Ovary (tissue), 9 donors: ENCODE results near the gene GPBP1. TPM values are rescaled to one million over a fixed set of nuclear protein-coding genes. Genes with fewer than 3 reads are reported as not detected.
"Not testable (repeated sequence)": the region's sequence is repeated elsewhere in the genome, so short reads cannot be mapped to it uniquely, and the experiment has no call there.

Source experiments
- DNase-seq, 5 donors: peaks; one replicate each; pipeline ENCODE4 v3.0.0-alpha.2; 2019 to 2020
- H3K27ac ChIP-seq, 2 donors: fragments of 200-600 bp; one replicate each; pipeline versions ENCODE4 v1.5.1 to v1.8.0; 2019 to 2022
- H3K27me3 ChIP-seq: fragments of 200-600 bp; one replicate; pipeline ENCODE4 v1.8.0; 2022
- H3K36me3 ChIP-seq: fragments of 200-600 bp; sonication (generic); one replicate; pipeline ENCODE4 v1.5.1; 2019
- H3K4me1 ChIP-seq: one replicate; pipeline ENCODE4 v1.8.1; 2013; ENCODE audit warnings: mild to moderate bottlenecking, moderate library complexity; ENCODE audit not compliant: insufficient read depth
- H3K4me3 ChIP-seq: fragments of 200-600 bp; sonication (generic); one replicate; pipeline ENCODE4 v1.5.1; 2017
- H3K9me3 ChIP-seq, 2 donors: fragments of 200-600 bp in 1 of 2; sonication (generic) in 1 of 2; one replicate each; pipeline versions ENCODE4 v1.5.1 to v1.8.1; 2013 to 2019; ENCODE audit warnings: mild to moderate bottlenecking in 1 of 2, moderate library complexity in 1 of 2
- EP300 ChIP-seq: sonication (generic); formaldehyde crosslinking; IDR thresholded peaks from one replicate; pipeline ENCODE4 v1.6.1; 2017; ENCODE audit warnings: antibody characterized with exemption
- POLR2A ChIP-seq: fragments of 450-650 bp; IDR thresholded peaks from one replicate; pipeline ENCODE4 v1.6.1; 2017; ENCODE audit warnings: antibody characterized with exemption, mild to moderate bottlenecking, moderate library complexity
- WGBS, 3 donors: extraction: QIAGEN DNeasy Blood & Tissue Kit in 1 of 3; methylation state at CpG; one replicate each; pipeline versions ENCODE4 v1.1.5 to v1.1.7; 2013 to 2017; 5-methylcytosine and 5-hydroxymethylcytosine counted together
- intact Hi-C, 4 donors: fragments of 100-400 bp; cut with DNase I; formaldehyde crosslinking; loops; one replicate each; pipeline versions ENCODE4 v1.11.0 to v1.15.1; 2022 to 2023
- polyA plus RNA-seq, 2 donors: library from polyadenylated mRNA; stranded (reverse); fragments of 200-250 nt in 1 of 2; fragments of 350-450 nt in 1 of 2; fragmentation: Illumina TruSeq in 1 of 2; extraction: RNeasy Lipid Tissue Mini Kit (QIAGEN cat#74804) in 1 of 2; gene quantifications; one replicate each; pipeline ENCODE4 v1.2.3, GENCODE V29; 2013 to 2014
- total RNA-seq, 7 donors: library from RNA; depleted of rRNA in 2 of 7; stranded (reverse); fragments of >200 nt in 2 of 7; fragmentation: NEBNext Ultra II Directional in 3 of 7; extraction: Animal tissue kit (Norgen Biotek cat#: 25700) in 3 of 7; gene quantifications; one replicate each; pipeline versions ENCODE4 v1.1.0 to v1.2.4, GENCODE V29; 2016 to 2023
- TF ChIP-seq, protein P1 (sequence below), 3 donors: fragments of 450-650 bp in 2 of 3; fragments of 200-600 bp in 1 of 3; IDR thresholded peaks; one replicate each; pipeline versions ENCODE4 v1.5.1 to v1.8.0; 2016 to 2022; ENCODE audit warnings: antibody characterized with exemption in 3 of 3, mild to moderate bottlenecking in 1 of 3
- donor health status: DM: no; HTN: no; CAD: no; lungs with moderate emphysema.
- donor health status: DM: no; HTN: no; CAD: no.
- donor health status: Bipolar disorder and iron deficiency.
- donor health status: DM: yes; HTN: yes; CAD: no.
- donor health status: DM: no; HTN: no; CAD: no.
- donor health status: DM: yes; HTN: yes; CAD: no.

Gene GPBP1
- total and polyA plus RNA-seq, 9 donors = 63.7 to 124 (median 93.3) TPM

DNA sequence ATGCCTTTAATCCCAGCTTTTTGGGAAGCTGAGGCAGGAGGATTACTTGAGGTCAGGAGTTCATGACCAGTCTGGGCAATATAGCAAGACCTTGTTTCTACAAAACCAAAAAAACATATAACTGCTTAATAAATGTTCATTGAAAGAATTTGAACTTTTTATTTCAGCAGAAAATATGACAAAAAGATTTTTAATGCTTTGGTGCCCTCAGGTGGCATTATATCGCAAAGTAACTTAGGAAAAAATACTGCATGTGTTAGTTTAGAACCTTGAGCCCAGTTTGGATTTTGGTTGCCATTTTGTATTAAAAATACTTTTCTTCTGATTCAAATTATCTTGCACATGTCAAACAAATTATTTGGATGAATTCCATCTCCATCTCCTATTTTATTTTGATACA, 103.2 kb downstream of the GPBP1 start:
- intact Hi-C loops = no loop called here

DNA sequence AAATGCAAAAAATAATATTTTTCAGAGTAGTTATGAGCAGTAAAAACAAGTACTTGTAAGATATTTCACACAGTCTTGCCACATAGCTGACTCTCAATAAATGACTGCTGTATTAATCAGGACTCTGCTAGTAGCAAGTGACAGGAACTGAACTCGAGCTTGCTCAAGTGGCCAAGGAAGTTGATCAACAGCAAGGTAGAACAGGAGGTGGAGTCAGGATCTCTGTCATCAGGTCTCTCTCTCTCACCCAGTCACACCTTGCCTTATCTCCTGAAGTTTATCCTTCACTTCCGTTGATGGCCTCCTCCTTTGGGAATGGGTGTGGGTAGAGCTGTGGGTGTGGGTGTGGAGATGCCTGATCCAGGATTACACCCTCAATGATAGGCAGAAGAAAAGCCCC, 107.0 kb downstream of the GPBP1 start:
- no peak overlapping the region for H3K4me3 ChIP-seq
- intact Hi-C loops = no loop called here
- 68 to 76% (median 72%) methylated on average over 2 of the region's 2 CpGs for WGBS, 3 donors
- DNase-seq = no peak
- H3K27me3 ChIP-seq = no peaks in the 10 kb centered on the region
- H3K27ac ChIP-seq = no peak overlapping the region
- TF ChIP-seq POLR2A (no peak), EP300 (no peak)
- TF ChIP-seq, protein P1, sequence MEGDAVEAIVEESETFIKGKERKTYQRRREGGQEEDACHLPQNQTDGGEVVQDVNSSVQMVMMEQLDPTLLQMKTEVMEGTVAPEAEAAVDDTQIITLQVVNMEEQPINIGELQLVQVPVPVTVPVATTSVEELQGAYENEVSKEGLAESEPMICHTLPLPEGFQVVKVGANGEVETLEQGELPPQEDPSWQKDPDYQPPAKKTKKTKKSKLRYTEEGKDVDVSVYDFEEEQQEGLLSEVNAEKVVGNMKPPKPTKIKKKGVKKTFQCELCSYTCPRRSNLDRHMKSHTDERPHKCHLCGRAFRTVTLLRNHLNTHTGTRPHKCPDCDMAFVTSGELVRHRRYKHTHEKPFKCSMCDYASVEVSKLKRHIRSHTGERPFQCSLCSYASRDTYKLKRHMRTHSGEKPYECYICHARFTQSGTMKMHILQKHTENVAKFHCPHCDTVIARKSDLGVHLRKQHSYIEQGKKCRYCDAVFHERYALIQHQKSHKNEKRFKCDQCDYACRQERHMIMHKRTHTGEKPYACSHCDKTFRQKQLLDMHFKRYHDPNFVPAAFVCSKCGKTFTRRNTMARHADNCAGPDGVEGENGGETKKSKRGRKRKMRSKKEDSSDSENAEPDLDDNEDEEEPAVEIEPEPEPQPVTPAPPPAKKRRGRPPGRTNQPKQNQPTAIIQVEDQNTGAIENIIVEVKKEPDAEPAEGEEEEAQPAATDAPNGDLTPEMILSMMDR (IDR thresholded peaks at IDR 0.05) = no peak
- no peaks in the 10 kb centered on the region for H3K9me3 ChIP-seq
- no peaks in the 10 kb centered on the region for H3K36me3 ChIP-seq
- no peaks in the 10 kb centered on the region for H3K4me1 ChIP-seq

More for the DNA sequence above, 103.2 kb downstream of the GPBP1 start:
- DNase-seq = no peak
- Histone ChIP-seq H3K4me3 (no peak overlapping the region), H3K27ac (no peak overlapping the region), H3K36me3 (no peaks in the 10 kb centered on the region), H3K4me1 (no peaks in the 10 kb centered on the region), H3K27me3 (no peaks in the 10 kb centered on the region), H3K9me3 (no peaks in the 10 kb centered on the region)
- WGBS, 3 donors = 65 to 85% (median 75%) methylated on average over 1 of the region's 1 CpG
- TF ChIP-seq POLR2A (no peak), EP300 (no peak)
- TF ChIP-seq, protein P1 (IDR thresholded peaks at IDR 0.05) = no peak

DNA sequence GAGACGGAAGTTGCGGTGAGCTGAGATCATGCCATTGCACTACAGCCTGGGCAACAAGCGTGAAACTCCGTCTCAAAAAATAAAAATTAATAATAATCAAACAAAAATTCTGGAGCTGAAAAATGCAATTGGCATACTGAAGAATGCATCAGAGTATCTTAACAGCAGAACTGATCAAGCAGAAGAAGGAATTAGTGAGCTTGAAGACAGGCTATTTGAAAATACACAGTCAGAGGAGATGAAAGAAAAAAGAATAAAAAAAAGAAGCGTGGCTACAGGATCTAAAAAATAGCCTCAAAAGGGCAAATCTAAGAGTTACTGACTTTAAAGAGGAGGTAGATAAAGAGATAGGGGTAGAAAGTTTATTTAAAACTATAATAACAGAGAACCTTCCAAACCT, 111.2 kb downstream of the GPBP1 start:
- H3K27ac ChIP-seq, H3K9me3 ChIP-seq, H3K4me1 ChIP-seq, H3K36me3 ChIP-seq, intact Hi-C loops, H3K27me3 ChIP-seq, H3K4me3 ChIP-seq, DNase-seq: not testable (repeated sequence)
- 97% methylated on average over 5 of the region's 5 CpGs for WGBS, 3 donors

DNA sequence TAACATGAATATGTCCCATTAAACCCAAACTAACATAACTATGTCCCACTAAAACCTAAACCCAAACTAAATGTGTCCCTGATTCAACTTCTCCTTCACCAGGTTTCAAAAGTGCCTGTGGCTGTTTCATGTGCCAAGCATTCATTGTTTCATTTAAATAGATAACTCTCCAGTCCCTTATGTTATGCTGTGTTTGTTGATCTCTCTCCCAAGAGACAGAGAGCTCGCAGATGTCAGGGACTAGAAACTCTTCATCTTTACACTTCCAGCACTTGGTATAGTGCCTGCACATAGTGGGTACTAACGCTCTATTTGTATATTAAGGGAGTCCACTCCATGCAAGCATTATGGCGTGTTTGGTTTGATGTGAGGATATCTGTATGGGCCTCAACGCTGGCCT, 118.0 kb downstream of the GPBP1 start:
- TF ChIP-seq POLR2A (no peak), EP300 (no peak)
- TF ChIP-seq, protein P1 (IDR thresholded peaks at IDR 0.05) = no peak
- no peak for DNase-seq
- Histone ChIP-seq H3K4me3 (no peak overlapping the region), H3K36me3 (no peaks in the 10 kb centered on the region), H3K4me1 (no peaks in the 10 kb centered on the region), H3K27me3 (no peaks in the 10 kb centered on the region), H3K9me3 (no peaks in the 10 kb centered on the region), H3K27ac (no peak overlapping the region)
- 89 to 97% (median 93%) methylated on average over 4 of the region's 4 CpGs for WGBS, 3 donors
- intact Hi-C loops = loop anchor here in 1 of 4 donors (10.0 kb wide), 1 partner anchor 593 kb away; no protein-coding TSS in a partner anchor

DNA sequence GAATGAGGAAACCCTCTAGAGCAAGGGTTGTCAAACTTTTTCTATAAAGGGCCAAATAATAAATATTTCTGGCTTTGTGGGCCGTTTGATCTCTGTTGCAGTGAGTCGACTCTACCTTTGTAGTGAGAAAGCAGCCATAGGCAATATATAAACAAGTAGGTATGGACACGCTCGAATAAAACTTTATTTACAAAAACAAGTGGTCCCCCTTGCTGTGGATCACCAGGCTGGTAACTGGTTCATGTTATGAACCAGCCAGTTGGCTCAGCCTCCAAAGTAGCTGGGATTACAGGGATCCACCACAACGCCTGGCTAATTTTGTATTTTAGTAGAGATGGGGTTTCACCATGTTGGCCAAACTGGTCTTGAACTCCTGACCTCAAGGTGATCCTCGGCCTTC, 118.5 kb downstream of the GPBP1 start:
- intact Hi-C loops = loop anchor here in 1 of 4 donors (10.0 kb wide), 1 partner anchor 592 kb away; no protein-coding TSS in a partner anchor
- Histone ChIP-seq H3K9me3 (no peaks in the 10 kb centered on the region), H3K36me3 (no peaks in the 10 kb centered on the region), H3K4me3 (no peak overlapping the region), H3K27ac (no peak overlapping the region), H3K4me1 (no peaks in the 10 kb centered on the region), H3K27me3 (no peaks in the 10 kb centered on the region)
- no peak for DNase-seq
- no peak for TF ChIP-seq POLR2A
- TF ChIP-seq, protein P1 (IDR thresholded peaks at IDR 0.05) = no peak
- TF ChIP-seq EP300 = no peak
- WGBS, 3 donors = 91 to 94% (median 93%) methylated on average over 6 of the region's 6 CpGs
